GM21381 (cell line): ENCODE measurements around the gene SCN2B.

Experiments used
- ATAC-seq: cut with Tn5 transposase; IDR thresholded peaks from one replicate; pipeline ENCODE4 v1.9.1; 2021; ENCODE audit warnings: mild to moderate bottlenecking, moderate library complexity; ENCODE audit not compliant: unreplicated experiment

Gene SCN2B

GRCh38 chr11:118175993-118176777, at the start of gene SCN2B:
Gene SCN2B, minus strand, starts transcription at chr11:118176639. Its CDS starts 208 bp downstream, at chr11:118176431.
- no peak for ATAC-seq

GRCh38 chr11:118224511-118225188, 48.2 kb upstream of the SCN2B start, which contains the start of gene JAML:
Gene JAML, minus strand, starts transcription at chr11:118225011. Its CDS starts 10,145 bp downstream, at chr11:118214866.
- ATAC-seq, result peak; percentile 43

GRCh38 chr11:118223992-118224391, 47.6 kb upstream of the SCN2B start:
- no peak for ATAC-seq

GRCh38 chr11:118223570-118223969, 47.1 kb upstream of the SCN2B start:
- no peak for ATAC-seq

GRCh38 chr11:118222437-118222836, 46.0 kb upstream of the SCN2B start:
- no peak for ATAC-seq

- ATAC-seq, result no peak
Observed at GRCh38 chr11:118221419-118221818, 45.0 kb upstream of the SCN2B start.

- no peak for ATAC-seq
Observed at GRCh38 chr11:118219732-118220131, 43.3 kb upstream of the SCN2B start.

GRCh38 chr11:118219244-118219643, 42.8 kb upstream of the SCN2B start:
- ATAC-seq, result no peak

- no peak for ATAC-seq
Observed at GRCh38 chr11:118217575-118217974, 41.1 kb upstream of the SCN2B start.

GRCh38 chr11:118216621-118217481, 40.4 kb upstream of the SCN2B start:
- ATAC-seq, result peak; percentile 39

GRCh38 chr11:118215765-118216164, 39.3 kb upstream of the SCN2B start:
- no peak for ATAC-seq

- no peak for ATAC-seq
Observed at GRCh38 chr11:118215262-118215661, 38.8 kb upstream of the SCN2B start.

GRCh38 chr11:118214210-118214914, 37.9 kb upstream of the SCN2B start:
- ATAC-seq, result no peak

GRCh38 chr11:118213781-118214180, 37.3 kb upstream of the SCN2B start:
- ATAC-seq, result no peak

GRCh38 chr11:118213201-118213600, 36.8 kb upstream of the SCN2B start:
- ATAC-seq, result no peak

- ATAC-seq, result no peak
Observed at GRCh38 chr11:118212781-118213191, 36.3 kb upstream of the SCN2B start.

- ATAC-seq, result no peak
Observed at GRCh38 chr11:118212131-118212725, 35.8 kb upstream of the SCN2B start.

GRCh38 chr11:118211006-118211405, 34.6 kb upstream of the SCN2B start:
- ATAC-seq, result no peak

- no peak for ATAC-seq
Observed at GRCh38 chr11:118210323-118210722, 33.9 kb upstream of the SCN2B start.

GRCh38 chr11:118209033-118209432, 32.6 kb upstream of the SCN2B start:
- ATAC-seq, result no peak
